Karpas-422 (cell line): Measurements from ENCODE around the gene CAPRIN2. TPM values are rescaled to one million over a fixed set of nuclear protein-coding genes. Genes with fewer than 3 reads are reported as not detected.

ENCODE experiments used
- DNase-seq: peaks from one replicate; pipeline ENCODE4 v3.0.0-alpha.2; 2015
- H2AFZ ChIP-seq: fragments of 200-600 bp; sonication (generic); 2 replicates; pipeline ENCODE4 v1.6.1; 2014; ENCODE audit warnings: antibody characterized with exemption, low read length, mixed read lengths
- H3K27ac ChIP-seq: fragments of 200-600 bp; sonication (generic); 2 replicates; pipeline ENCODE4 v1.5.1; 2014; ENCODE audit warnings: mild to moderate bottlenecking, low read length, moderate library complexity
- H3K27me3 ChIP-seq: fragments of 200-600 bp; sonication (generic); 2 replicates; pipeline ENCODE4 v1.6.1; 2014; ENCODE audit warnings: low read length, mixed read lengths
- H3K36me3 ChIP-seq: fragments of 200-600 bp; sonication (generic); 2 replicates; pipeline ENCODE4 v1.6.1; 2014; ENCODE audit warnings: low read length, mixed read lengths; ENCODE audit not compliant: insufficient read depth
- H3K4me1 ChIP-seq: fragments of 200-600 bp; sonication (generic); 2 replicates; pipeline ENCODE4 v1.6.1; 2014; ENCODE audit warnings: mild to moderate bottlenecking, low read length, mixed read lengths
- H3K4me2 ChIP-seq: fragments of 200-600 bp; sonication (generic); 2 replicates; pipeline ENCODE4 v1.6.1; 2014; ENCODE audit warnings: low read length, low read depth, mild to moderate bottlenecking; ENCODE audit not compliant: poor library complexity, severe bottlenecking
- H3K4me3 ChIP-seq: fragments of 200-600 bp; sonication (generic); 2 replicates; pipeline ENCODE4 v1.5.1; 2014; ENCODE audit warnings: mild to moderate bottlenecking, antibody characterized with exemption, low read length, mixed read lengths
- H3K79me2 ChIP-seq: fragments of 200-600 bp; sonication (generic); 2 replicates; pipeline ENCODE4 v1.6.1; 2014; ENCODE audit warnings: mild to moderate bottlenecking, low read length, mixed read lengths
- H3K9ac ChIP-seq: fragments of 200-600 bp; sonication (generic); 2 replicates; pipeline ENCODE4 v1.6.0; 2014; ENCODE audit warnings: low read length
- H3K9me2 ChIP-seq: fragments of 200-600 bp; sonication (generic), shearing (Covaris generic); replicated peaks from 2 replicates; pipeline ENCODE4 v1.6.0; 2014; ENCODE audit warnings: mild to moderate bottlenecking, low read length, moderate library complexity; ENCODE audit not compliant: insufficient read depth
- H3K9me3 ChIP-seq: fragments of 300-700, 200-600 bp; sonication (generic); 2 replicates; pipeline ENCODE4 v1.6.1; 2014; ENCODE audit warnings: low read length, mixed read lengths
- H4K20me1 ChIP-seq: fragments of 200-600 bp; sonication (generic); 2 replicates; pipeline ENCODE4 v1.6.1; 2014; ENCODE audit warnings: mild to moderate bottlenecking, antibody characterized with exemption, low read length, low read depth; ENCODE audit not compliant: insufficient read depth
- total RNA-seq: library from RNA; depleted of rRNA; stranded (reverse); fragments of >200 nt; shearing (Covaris generic); gene quantifications from 2 replicates; pipeline ENCODE4 v1.2.3, GENCODE V29; 2014; ENCODE audit warnings: low replicate concordance

Gene CAPRIN2
- total RNA-seq, 1 experiment from 2014 or later = 39.8 TPM

GRCh38 chr12:30794020-30794419 lies 39.3 kb upstream of the CAPRIN2 start:
- H3K4me2 ChIP-seq = no peak overlapping the region

DNA sequence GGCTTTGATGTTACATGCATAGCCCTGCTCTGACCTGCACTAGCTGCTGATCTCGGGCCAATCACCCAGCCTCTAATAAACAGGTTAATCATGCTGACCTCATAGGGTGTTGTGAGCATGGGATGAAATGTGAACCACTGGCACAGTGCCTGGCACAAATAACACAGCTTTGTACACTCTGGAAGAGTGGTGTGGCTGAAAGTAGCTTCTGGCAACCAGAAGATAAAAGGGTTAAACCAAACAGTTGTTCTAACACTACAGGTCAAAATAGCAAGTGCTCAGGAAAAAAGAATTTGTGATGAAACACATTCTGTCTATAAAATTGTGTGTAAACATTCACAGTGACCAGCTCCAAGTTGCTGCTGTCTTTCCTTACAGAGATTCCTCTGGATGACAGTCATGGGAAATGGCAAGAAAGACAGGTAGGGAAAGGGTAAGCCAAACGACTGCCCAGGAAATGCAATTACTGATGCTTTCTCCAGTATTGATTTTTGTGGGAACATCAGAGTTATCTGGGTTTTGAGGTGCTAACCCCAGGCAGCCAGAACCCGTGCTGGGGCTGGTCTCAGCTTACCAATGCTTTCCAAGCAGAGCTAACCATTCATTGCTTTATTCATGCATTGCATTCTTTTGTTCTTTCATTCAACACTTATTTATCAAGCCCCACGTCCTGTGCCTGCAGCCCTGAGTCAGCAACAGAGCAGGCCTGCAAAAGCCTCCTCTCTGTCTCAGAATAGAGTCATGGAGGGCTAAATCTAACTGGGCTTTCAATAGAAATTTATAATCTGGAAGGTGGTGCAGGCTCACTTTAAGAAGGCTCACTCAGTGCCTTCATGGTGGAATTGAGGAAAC lies 38.1 kb upstream of the CAPRIN2 start:
- Histone ChIP-seq H4K20me1 (no peaks in the 10 kb centered on the region), H3K9me2 (no peaks in the 10 kb centered on the region), H3K4me3 (no peak overlapping the region), H3K4me2 (no peak overlapping the region), H3K27ac (no peak overlapping the region), H3K4me1 (no peaks in the 10 kb centered on the region), H3K79me2 (no peaks in the 10 kb centered on the region), H3K9me3 (no peaks in the 10 kb centered on the region), H2AFZ (no peak overlapping the region), H3K27me3 (no peaks in the 10 kb centered on the region), H3K36me3 (no peaks in the 10 kb centered on the region), H3K9ac (no peak overlapping the region)
- DNase-seq = no peak

More at GRCh38 chr12:30794020-30794419, 39.3 kb upstream of the CAPRIN2 start:
- Histone ChIP-seq H3K36me3 (no peaks in the 10 kb centered on the region), H3K27me3 (no peaks in the 10 kb centered on the region), H3K27ac (no peak overlapping the region), H2AFZ (no peak overlapping the region), H4K20me1 (no peaks in the 10 kb centered on the region), H3K9ac (no peak overlapping the region), H3K4me3 (no peak overlapping the region), H3K79me2 (no peaks in the 10 kb centered on the region), H3K4me1 (no peaks in the 10 kb centered on the region), H3K9me3 (no peaks in the 10 kb centered on the region), H3K9me2 (no peaks in the 10 kb centered on the region)
- DNase-seq = no peak

DNA sequence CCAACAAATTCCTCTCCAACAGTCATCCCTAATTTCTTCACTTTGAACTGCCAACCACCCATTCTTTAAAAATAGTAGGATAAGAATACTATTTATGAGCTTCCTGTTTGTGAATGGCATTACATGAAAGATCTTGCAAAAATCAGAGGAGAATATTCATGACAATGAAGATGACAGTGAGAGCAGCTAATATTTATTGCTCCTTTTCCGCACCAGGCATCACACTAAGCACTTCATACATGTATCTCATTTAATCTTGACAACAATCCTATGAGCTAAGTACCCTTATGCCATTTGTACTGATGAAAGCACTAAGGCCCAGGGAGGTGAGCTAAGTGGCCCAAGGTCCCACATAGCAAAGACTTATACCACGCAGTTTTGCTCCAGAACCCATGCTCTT lies 37.3 kb upstream of the CAPRIN2 start:
- no peak for DNase-seq
- Histone ChIP-seq H3K4me3 (no peak overlapping the region), H3K4me2 (no peak overlapping the region), H3K4me1 (no peaks in the 10 kb centered on the region), H3K9ac (no peak overlapping the region), H4K20me1 (no peaks in the 10 kb centered on the region), H3K9me3 (no peaks in the 10 kb centered on the region), H3K27ac (no peak overlapping the region), H3K27me3 (no peaks in the 10 kb centered on the region), H2AFZ (no peak overlapping the region), H3K79me2 (no peaks in the 10 kb centered on the region), H3K36me3 (no peaks in the 10 kb centered on the region), H3K9me2 (no peaks in the 10 kb centered on the region)

GRCh38 chr12:30788754-30789153 lies 34.0 kb upstream of the CAPRIN2 start:
- H4K20me1 ChIP-seq = no peaks in the 10 kb centered on the region
- peaks cover 4% of the 10 kb centered on the region; the same call in 1 of the 2 replicates for H3K9me3 ChIP-seq
- no peak overlapping the region for H2AFZ ChIP-seq
- H3K4me2 ChIP-seq = no peak overlapping the region
- no peaks in the 10 kb centered on the region for H3K9me2 ChIP-seq
- DNase-seq = no peak
- H3K9ac ChIP-seq = no peak overlapping the region
- H3K36me3 ChIP-seq = no peaks in the 10 kb centered on the region
- no peak overlapping the region for H3K27ac ChIP-seq
- no peak overlapping the region for H3K4me3 ChIP-seq
- no peaks in the 10 kb centered on the region for H3K27me3 ChIP-seq
- no peaks in the 10 kb centered on the region for H3K4me1 ChIP-seq
- no peaks in the 10 kb centered on the region for H3K79me2 ChIP-seq

DNA sequence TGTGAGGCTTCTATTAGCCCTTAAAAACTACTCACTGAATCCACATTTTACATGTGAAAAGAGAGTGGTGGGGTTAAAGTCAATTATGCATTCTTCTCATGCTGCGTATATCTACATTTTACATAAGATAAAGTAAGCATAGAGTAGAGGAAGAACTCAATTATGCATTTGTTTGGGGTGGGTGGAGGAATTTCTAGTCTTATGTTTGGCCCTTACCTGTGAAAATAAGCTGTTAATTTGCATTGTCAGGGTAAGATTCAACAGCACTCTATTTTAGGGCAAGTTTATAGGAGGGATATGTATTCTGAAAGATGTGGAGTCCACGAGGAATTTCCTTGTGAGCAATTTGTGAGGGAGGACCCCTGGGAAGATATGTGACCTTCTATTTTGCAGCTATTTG lies 30.9 kb upstream of the CAPRIN2 start:
- Histone ChIP-seq H3K4me3 (no peak overlapping the region), H3K9me3 (peaks cover 4% of the 10 kb centered on the region; the same call in 1 of the 2 replicates)
- no peak for DNase-seq

GRCh38 chr12:30784508-30784907 lies 29.8 kb upstream of the CAPRIN2 start:
- no peak overlapping the region for H3K4me2 ChIP-seq
- no peak for DNase-seq
- no peaks in the 10 kb centered on the region for H3K79me2 ChIP-seq
- no peak overlapping the region for H3K4me3 ChIP-seq
- no peak overlapping the region for H3K9ac ChIP-seq
- no peaks in the 10 kb centered on the region for H4K20me1 ChIP-seq
- no peaks in the 10 kb centered on the region for H3K36me3 ChIP-seq
- no peaks in the 10 kb centered on the region for H3K9me2 ChIP-seq
- no peaks in the 10 kb centered on the region for H3K27me3 ChIP-seq
- H2AFZ ChIP-seq = no peak overlapping the region
- peaks cover 4% of the 10 kb centered on the region; the same call in 1 of the 2 replicates for H3K9me3 ChIP-seq
- no peak overlapping the region for H3K27ac ChIP-seq
- H3K4me1 ChIP-seq = no peaks in the 10 kb centered on the region

More for the DNA sequence above, 30.9 kb upstream of the CAPRIN2 start:
- Histone ChIP-seq H3K9ac (no peak overlapping the region), H3K27ac (no peak overlapping the region), H3K27me3 (no peaks in the 10 kb centered on the region), H3K4me1 (no peaks in the 10 kb centered on the region), H3K79me2 (no peaks in the 10 kb centered on the region), H2AFZ (no peak overlapping the region), H4K20me1 (no peaks in the 10 kb centered on the region), H3K9me2 (no peaks in the 10 kb centered on the region), H3K36me3 (no peaks in the 10 kb centered on the region), H3K4me2 (no peak overlapping the region)

- Histone ChIP-seq H3K27me3 (no peaks in the 10 kb centered on the region), H3K9ac (no peak overlapping the region), H2AFZ (no peak overlapping the region), H3K79me2 (no peaks in the 10 kb centered on the region), H3K9me3 (peaks cover 4% of the 10 kb centered on the region; the same call in 1 of the 2 replicates), H3K27ac (no peak overlapping the region), H3K4me3 (no peak overlapping the region), H3K4me1 (no peaks in the 10 kb centered on the region), H3K9me2 (no peaks in the 10 kb centered on the region), H3K36me3 (no peaks in the 10 kb centered on the region), H4K20me1 (no peaks in the 10 kb centered on the region), H3K4me2 (no peak overlapping the region)
- DNase-seq = no peak
Observed at GRCh38 chr12:30783946-30784345, 29.2 kb upstream of the CAPRIN2 start.

DNA sequence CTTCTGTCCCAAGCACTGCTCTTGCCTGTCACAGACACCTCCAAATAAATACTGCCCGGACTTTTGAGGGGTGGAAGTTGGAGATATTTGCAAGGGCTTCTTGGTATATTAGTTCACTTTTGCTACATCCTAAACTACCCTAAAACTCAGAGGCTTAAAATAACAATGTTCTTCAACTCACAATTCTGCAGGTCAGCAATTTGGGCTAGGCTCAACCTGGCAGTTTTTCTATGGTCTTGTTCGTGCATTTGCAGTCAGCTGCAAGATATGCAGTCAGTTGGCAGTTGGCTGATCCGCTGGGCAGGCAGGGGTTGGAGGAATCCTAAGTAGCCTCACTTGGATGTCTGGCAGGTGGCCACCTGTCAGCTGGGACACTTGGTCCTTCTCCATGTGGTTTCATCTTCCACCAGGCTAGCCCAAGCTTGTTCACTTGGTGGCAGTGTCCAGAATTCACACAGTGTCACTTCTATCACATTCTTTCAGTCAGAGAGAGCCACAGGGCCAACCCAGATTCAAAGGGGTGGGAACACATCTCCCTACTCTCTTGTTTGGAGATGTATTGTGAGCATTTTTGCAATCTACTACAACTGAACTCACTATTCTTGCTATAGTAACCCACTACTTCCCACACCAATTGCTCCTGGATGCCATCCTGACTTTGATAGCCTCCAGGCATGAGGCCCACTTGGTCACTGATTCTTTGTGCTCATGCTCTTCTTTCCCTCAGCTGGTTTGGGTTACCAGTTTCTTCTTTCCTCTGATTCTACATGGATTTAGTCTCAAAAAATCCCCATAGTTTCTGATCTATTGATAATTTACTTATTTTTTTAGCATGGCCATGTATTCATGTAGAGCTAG lies 27.8 kb upstream of the CAPRIN2 start:
- H3K4me1 ChIP-seq = no peaks in the 10 kb centered on the region
- H3K9me2 ChIP-seq = no peaks in the 10 kb centered on the region
- no peak overlapping the region for H3K4me3 ChIP-seq
- H3K9ac ChIP-seq = no peak overlapping the region
- peaks cover 4% of the 10 kb centered on the region; the same call in 1 of the 2 replicates for H3K9me3 ChIP-seq
- no peaks in the 10 kb centered on the region for H3K27me3 ChIP-seq
- DNase-seq = no peak
- H3K36me3 ChIP-seq = no peaks in the 10 kb centered on the region
- no peak overlapping the region for H2AFZ ChIP-seq
- no peaks in the 10 kb centered on the region for H4K20me1 ChIP-seq
- no peak overlapping the region for H3K4me2 ChIP-seq
- H3K79me2 ChIP-seq = no peaks in the 10 kb centered on the region
- no peak overlapping the region for H3K27ac ChIP-seq
